ENCODE measurements around the gene ZNF831.

ZNF831 gene

GRCh38 chr20:59253779-59254319 lies 90.2 kb downstream of the ZNF831 start:
- no peak for DNase-seq

- DNase-seq = no peak
Measured at GRCh38 chr20:59255256-59255655, 91.6 kb downstream of the ZNF831 start.

- no peak for DNase-seq
Measured at GRCh38 chr20:59258221-59258621, 94.6 kb downstream of the ZNF831 start.

GRCh38 chr20:59259946-59260345 lies 96.3 kb downstream of the ZNF831 start:
- DNase-seq = no peak

GRCh38 chr20:59265298-59265697 lies 101.7 kb downstream of the ZNF831 start:
- no peak for DNase-seq

- no peak for DNase-seq
Measured at GRCh38 chr20:59268870-59269269, 105.2 kb downstream of the ZNF831 start.

- no peak for DNase-seq
Measured at GRCh38 chr20:59269411-59270025, 105.9 kb downstream of the ZNF831 start.

- DNase-seq = no peak
Measured at GRCh38 chr20:59270380-59270779, 106.8 kb downstream of the ZNF831 start.

- DNase-seq = no peak
Measured at GRCh38 chr20:59273739-59274357, 110.2 kb downstream of the ZNF831 start.

- DNase-seq = no peak
Measured at GRCh38 chr20:59276938-59277337, 113.3 kb downstream of the ZNF831 start.

- no peak for DNase-seq
Measured at GRCh38 chr20:59284470-59284869, 120.8 kb downstream of the ZNF831 start.

GRCh38 chr20:59289994-59290393 lies 126.4 kb downstream of the ZNF831 start:
- no peak for DNase-seq

- DNase-seq = no peak
Measured at GRCh38 chr20:59291740-59292383, 128.2 kb downstream of the ZNF831 start.

- DNase-seq = no peak
Measured at GRCh38 chr20:59295531-59295930, 131.9 kb downstream of the ZNF831 start.

- no peak for DNase-seq
Measured at GRCh38 chr20:59297686-59298085, 134.1 kb downstream of the ZNF831 start.

- no peak for DNase-seq
Measured at GRCh38 chr20:59299945-59300332, 136.3 kb downstream of the ZNF831 start.

GRCh38 chr20:59300333-59301081 lies 136.9 kb downstream of the ZNF831 start, which contains the start of gene EDN3:
TSS of gene EDN3 (plus strand) at chr20:59300611. CDS start at chr20:59300813, 202 bp downstream.
- no peak for DNase-seq

GRCh38 chr20:59301343-59302007 lies 137.9 kb downstream of the ZNF831 start:
- no peak for DNase-seq

- no peak for DNase-seq
Measured at GRCh38 chr20:59305908-59306655, 142.5 kb downstream of the ZNF831 start.

GRCh38 chr20:59307270-59307669 lies 143.6 kb downstream of the ZNF831 start:
- DNase-seq = no peak

Measured in cortex of kidney (tissue), 1 donor.